ENCODE results near the gene ANXA7.
A peak's percentile ranks its signal among the peaks of the same experiment; 100 is the strongest.

Gene ANXA7

GRCh38 chr10:73449113-73449512, 35.3 kb upstream of the ANXA7 start:
- no peak for TF ChIP-seq CTCF (IDR thresholded peaks at IDR 0.05; ENCODE audit: poor library complexity, severe bottlenecking)
- ATAC-seq (ENCODE audit: low read depth) (no peak), DNase-seq (ENCODE audit: low spot score) (no peak)
- Histone ChIP-seq H3K36me3 (ENCODE audit: low read depth) (peaks cover 13% of the 10 kb centered on the region), H3K9me3 (ENCODE audit: severe bottlenecking) (no peaks in the 10 kb centered on the region), H3K4me1 (ENCODE audit: insufficient read depth, poor library complexity, severe bottlenecking) (no peaks in the 10 kb centered on the region), H3K4me3 (ENCODE audit: severe bottlenecking) (no peak overlapping the region), H3K27me3 (ENCODE audit: insufficient read depth, poor library complexity, severe bottlenecking) (no peaks in the 10 kb centered on the region), H3K27ac (ENCODE audit: poor library complexity, severe bottlenecking) (no peak overlapping the region)

GRCh38 chr10:73448384-73448783, 34.5 kb upstream of the ANXA7 start:
- TF ChIP-seq CTCF (IDR thresholded peaks at IDR 0.05; ENCODE audit: poor library complexity, severe bottlenecking) = no peak
- Histone ChIP-seq H3K4me3 (ENCODE audit: severe bottlenecking) (no peak overlapping the region), H3K9me3 (ENCODE audit: severe bottlenecking) (no peaks in the 10 kb centered on the region), H3K27ac (ENCODE audit: poor library complexity, severe bottlenecking) (no peak overlapping the region), H3K36me3 (ENCODE audit: low read depth) (peaks cover 11% of the 10 kb centered on the region), H3K4me1 (ENCODE audit: insufficient read depth, poor library complexity, severe bottlenecking) (no peaks in the 10 kb centered on the region), H3K27me3 (ENCODE audit: insufficient read depth, poor library complexity, severe bottlenecking) (no peaks in the 10 kb centered on the region)
- ATAC-seq (ENCODE audit: low read depth) (no peak), DNase-seq (ENCODE audit: low spot score) (no peak)

- ATAC-seq (ENCODE audit: low read depth) (no peak), DNase-seq (ENCODE audit: low spot score) (no peak)
- Histone ChIP-seq H3K9me3 (ENCODE audit: severe bottlenecking) (no peaks in the 10 kb centered on the region), H3K27ac (ENCODE audit: poor library complexity, severe bottlenecking) (no peak overlapping the region), H3K36me3 (ENCODE audit: low read depth) (peaks cover 5% of the 10 kb centered on the region; the same call in 1 of the 2 replicates), H3K27me3 (ENCODE audit: insufficient read depth, poor library complexity, severe bottlenecking) (no peaks in the 10 kb centered on the region), H3K4me3 (ENCODE audit: severe bottlenecking) (no peak overlapping the region), H3K4me1 (ENCODE audit: insufficient read depth, poor library complexity, severe bottlenecking) (no peaks in the 10 kb centered on the region)
- TF ChIP-seq CTCF (IDR thresholded peaks at IDR 0.05; ENCODE audit: poor library complexity, severe bottlenecking) = no peak
Measured at GRCh38 chr10:73446926-73447325, 33.1 kb upstream of the ANXA7 start.

- H3K27me3 ChIP-seq (ENCODE audit: insufficient read depth, poor library complexity, severe bottlenecking) = no peaks in the 10 kb centered on the region
- no peak for DNase-seq (ENCODE audit: low spot score)
- no peak for ATAC-seq (ENCODE audit: low read depth)
- no peak overlapping the region for H3K27ac ChIP-seq (ENCODE audit: poor library complexity, severe bottlenecking)
- H3K9me3 ChIP-seq (ENCODE audit: severe bottlenecking) = no peaks in the 10 kb centered on the region
- H3K4me3 ChIP-seq (ENCODE audit: severe bottlenecking) = no peak overlapping the region
- no peak for TF ChIP-seq CTCF (IDR thresholded peaks at IDR 0.05; ENCODE audit: poor library complexity, severe bottlenecking)
- H3K36me3 ChIP-seq (ENCODE audit: low read depth) = peaks cover 5% of the 10 kb centered on the region; the same call in 1 of the 2 replicates
- H3K4me1 ChIP-seq (ENCODE audit: insufficient read depth, poor library complexity, severe bottlenecking) = peaks cover 7% of the 10 kb centered on the region
Measured at GRCh38 chr10:73444457-73444856, 30.6 kb upstream of the ANXA7 start.

- peaks cover 10% of the 10 kb centered on the region for H3K36me3 ChIP-seq (ENCODE audit: low read depth)
Measured at GRCh38 chr10:73439605-73440312, 25.9 kb upstream of the ANXA7 start.

More at GRCh38 chr10:73439605-73440312, 25.9 kb upstream of the ANXA7 start:
- Histone ChIP-seq H3K4me1 (ENCODE audit: insufficient read depth, poor library complexity, severe bottlenecking) (peaks cover 9% of the 10 kb centered on the region), H3K4me3 (ENCODE audit: severe bottlenecking) (no peak overlapping the region), H3K27me3 (ENCODE audit: insufficient read depth, poor library complexity, severe bottlenecking) (no peaks in the 10 kb centered on the region), H3K9me3 (ENCODE audit: severe bottlenecking) (no peaks in the 10 kb centered on the region), H3K27ac (ENCODE audit: poor library complexity, severe bottlenecking) (no peak overlapping the region)
- no peak for TF ChIP-seq CTCF (IDR thresholded peaks at IDR 0.05; ENCODE audit: poor library complexity, severe bottlenecking)
- peak; percentile 92 for ATAC-seq (ENCODE audit: low read depth)
- DNase-seq (ENCODE audit: low spot score) = no peak
